ENCODE measurements around the gene IFT88.

GRCh38 chr13:20636079-20636478 is 69.1 kb downstream of the IFT88 start:
- TF ChIP-seq CTCF (IDR thresholded peaks at IDR 0.05; ENCODE audit: low read depth, low read length) (no peak), POLR2A (IDR thresholded peaks at IDR 0.05; ENCODE audit: extremely low read depth, insufficient read length) (no peak), MAX (IDR thresholded peaks at IDR 0.05; ENCODE audit: low read depth, low read length) (no peak), MYC (IDR thresholded peaks at IDR 0.05; ENCODE audit: low read depth, low read length) (no peak)

All from NB4 (cell line).